ENCODE results near the gene DMD.

DNA sequence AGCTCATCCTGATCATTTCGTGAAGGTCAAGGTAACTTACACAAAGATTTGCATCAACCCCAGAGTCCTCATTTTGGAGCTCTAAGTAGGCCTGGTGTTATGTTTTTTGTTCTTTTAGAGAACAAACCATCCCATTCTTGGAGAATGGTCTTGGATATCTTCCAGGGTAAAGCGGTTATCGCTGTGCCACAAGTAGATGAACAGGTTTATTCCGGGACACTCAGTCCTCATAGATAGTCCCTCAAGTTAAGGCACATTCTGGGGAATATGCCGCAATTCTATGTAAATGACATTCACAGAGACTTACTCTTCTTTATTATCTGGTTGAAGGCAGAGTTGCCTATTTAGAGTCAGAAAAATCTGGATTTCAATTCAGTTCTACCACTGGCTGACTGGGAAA lies 2044.5 kb downstream of the DMD start:
- no peak for TF ChIP-seq EP300 (IDR thresholded peaks at IDR 0.05)
- TF ChIP-seq, protein P1, sequence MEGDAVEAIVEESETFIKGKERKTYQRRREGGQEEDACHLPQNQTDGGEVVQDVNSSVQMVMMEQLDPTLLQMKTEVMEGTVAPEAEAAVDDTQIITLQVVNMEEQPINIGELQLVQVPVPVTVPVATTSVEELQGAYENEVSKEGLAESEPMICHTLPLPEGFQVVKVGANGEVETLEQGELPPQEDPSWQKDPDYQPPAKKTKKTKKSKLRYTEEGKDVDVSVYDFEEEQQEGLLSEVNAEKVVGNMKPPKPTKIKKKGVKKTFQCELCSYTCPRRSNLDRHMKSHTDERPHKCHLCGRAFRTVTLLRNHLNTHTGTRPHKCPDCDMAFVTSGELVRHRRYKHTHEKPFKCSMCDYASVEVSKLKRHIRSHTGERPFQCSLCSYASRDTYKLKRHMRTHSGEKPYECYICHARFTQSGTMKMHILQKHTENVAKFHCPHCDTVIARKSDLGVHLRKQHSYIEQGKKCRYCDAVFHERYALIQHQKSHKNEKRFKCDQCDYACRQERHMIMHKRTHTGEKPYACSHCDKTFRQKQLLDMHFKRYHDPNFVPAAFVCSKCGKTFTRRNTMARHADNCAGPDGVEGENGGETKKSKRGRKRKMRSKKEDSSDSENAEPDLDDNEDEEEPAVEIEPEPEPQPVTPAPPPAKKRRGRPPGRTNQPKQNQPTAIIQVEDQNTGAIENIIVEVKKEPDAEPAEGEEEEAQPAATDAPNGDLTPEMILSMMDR (IDR thresholded peaks at IDR 0.05), result no peak
